ENCODE data around the gene ALPI.
"Not testable (repeated sequence)": the region's sequence is repeated elsewhere in the genome, so short reads cannot be mapped to it uniquely, and the experiment has no call there.

Gene ALPI

GRCh38 chr2:232455426-232456255 lies at the start of gene ALPI:
TSS of gene ALPI (plus strand) at chr2:232456153. CDS start at chr2:232456200, 47 bp downstream.
- DNase-seq, result no peak

GRCh38 chr2:232406556-232407310 lies 49.2 kb upstream of the ALPI start, which contains the start of gene ALPG:
TSS of gene ALPG (plus strand) at chr2:232406844. CDS start at chr2:232406895, 51 bp downstream.
- no peak for DNase-seq

- not testable (repeated sequence) for DNase-seq
These were observed 48.4 kb upstream of the ALPI start for GRCh38 chr2:232407428-232408150.

GRCh38 chr2:232408269-232408668 lies 47.7 kb upstream of the ALPI start:
- DNase-seq, result not testable (repeated sequence)

GRCh38 chr2:232409617-232410016 lies 46.3 kb upstream of the ALPI start:
- DNase-seq, result not testable (repeated sequence)

- no peak for DNase-seq
These were observed 45.6 kb upstream of the ALPI start for GRCh38 chr2:232410238-232410900.

GRCh38 chr2:232411901-232412629 lies 43.9 kb upstream of the ALPI start:
- DNase-seq, result no peak

GRCh38 chr2:232412986-232413385 lies 43.0 kb upstream of the ALPI start:
- no peak for DNase-seq

- no peak for DNase-seq
These were observed 40.7 kb upstream of the ALPI start for GRCh38 chr2:232415138-232415690.

- no peak for DNase-seq
These were observed 40.0 kb upstream of the ALPI start for GRCh38 chr2:232415736-232416520.

- no peak for DNase-seq
These were observed 39.2 kb upstream of the ALPI start for GRCh38 chr2:232416521-232417470.

- no peak for DNase-seq
These were observed 38.5 kb upstream of the ALPI start for GRCh38 chr2:232417489-232417888.

- DNase-seq, result no peak
These were observed 37.9 kb upstream of the ALPI start for GRCh38 chr2:232418056-232418455.

GRCh38 chr2:232418466-232419244 lies 37.3 kb upstream of the ALPI start:
- no peak for DNase-seq

- no peak for DNase-seq
These were observed 36.5 kb upstream of the ALPI start for GRCh38 chr2:232419245-232420072.

- DNase-seq, result no peak
These were observed 35.9 kb upstream of the ALPI start for GRCh38 chr2:232420073-232420454.

GRCh38 chr2:232420463-232421188 lies 35.3 kb upstream of the ALPI start:
- peak; percentile 27 for DNase-seq
